Endothelial cell of umbilical vein (primary cell): ENCODE measurements around the gene GPRIN2.

Source experiments
- CTCF ChIP-seq, 2 donors: IDR thresholded peaks; 1 replicate in 1 of 2; 2 replicates in 1 of 2; pipeline ENCODE4 v1.5.1; 2011; ENCODE audit warnings: low read length in 2 of 2, mild to moderate bottlenecking in 2 of 2, moderate library complexity in 2 of 2, control low read depth in 1 of 2, inconsistent platforms in 1 of 2, low read depth in 1 of 2; ENCODE audit not compliant: insufficient read depth in 1 of 2; ENCODE audit errors: extremely low read depth in 1 of 2
- POLR2A ChIP-seq: IDR thresholded peaks from 2 replicates; pipeline ENCODE4 v1.6.1; 2012; ENCODE audit warnings: low read depth, mild to moderate bottlenecking, control low read depth, low read length
- POLR2AphosphoS5 ChIP-seq: IDR thresholded peaks from 2 replicates; pipeline ENCODE4 v1.6.1; 2012; ENCODE audit warnings: low read depth, mild to moderate bottlenecking, control low read depth, low read length, moderate library complexity; ENCODE audit not compliant: insufficient read depth
- TF ChIP-seq, protein P1 (sequence below): IDR thresholded peaks from 2 replicates; pipeline ENCODE4 v1.6.1; 2011; ENCODE audit not compliant: insufficient read depth, insufficient read length

DNA sequence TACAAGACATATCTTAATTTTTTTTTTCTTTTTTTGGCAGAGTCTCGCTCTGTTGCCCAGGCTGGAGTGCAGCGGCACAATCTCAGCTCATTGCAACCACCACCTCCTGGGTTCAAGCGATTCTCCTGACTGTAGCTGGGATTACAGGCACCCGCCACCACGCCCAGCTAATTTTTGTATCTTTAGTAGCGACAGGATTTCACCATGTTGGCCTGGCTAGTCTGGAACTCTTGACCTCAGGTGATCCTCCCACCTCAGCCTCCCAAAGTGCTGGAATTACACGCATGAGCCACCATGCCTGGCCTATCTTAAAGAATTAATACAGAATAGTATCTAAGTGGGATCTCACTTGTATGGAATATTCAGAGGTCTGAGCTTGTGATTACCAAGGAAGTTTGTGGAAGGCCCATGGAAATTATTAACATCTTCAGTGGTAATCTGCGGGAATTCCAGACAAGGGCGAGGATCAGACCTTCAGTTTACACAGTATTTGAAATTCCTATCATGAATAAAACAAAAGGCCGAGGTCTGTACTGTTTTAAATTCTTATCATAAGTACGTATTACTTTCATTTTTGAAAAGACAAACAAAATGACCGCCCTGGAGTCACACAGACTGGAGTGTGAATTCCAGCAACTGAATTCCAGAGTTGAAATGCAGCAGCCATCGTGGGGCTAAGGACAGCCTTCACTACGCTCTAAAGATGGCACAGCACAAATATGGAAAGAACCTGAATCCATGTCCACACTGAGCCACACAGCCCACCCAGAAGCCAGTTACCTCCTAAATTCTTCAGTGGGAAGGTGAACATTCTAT is 16.7 kb downstream of the GPRIN2 start:
- TF ChIP-seq CTCF (IDR thresholded peaks at IDR 0.05; ENCODE audit: extremely low read depth in 1 of 2, insufficient read depth in 1 of 2, low read depth in 1 of 2, low read length in 2 of 2) (no peak), POLR2A (no peak), POLR2AphosphoS5 (no peak)
- TF ChIP-seq, protein P1, sequence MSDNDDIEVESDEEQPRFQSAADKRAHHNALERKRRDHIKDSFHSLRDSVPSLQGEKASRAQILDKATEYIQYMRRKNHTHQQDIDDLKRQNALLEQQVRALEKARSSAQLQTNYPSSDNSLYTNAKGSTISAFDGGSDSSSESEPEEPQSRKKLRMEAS = no peak
